PFSK-1 (cell line): ENCODE data around the gene S100A14.

Source experiments
- FOXP2 ChIP-seq: optimal IDR thresholded peaks from 2 replicates; pipeline ENCODE3; 2011; ENCODE audit warnings: borderline replicate concordance, control low read depth, inconsistent platforms; ENCODE audit not compliant: insufficient read depth; ENCODE audit errors: extremely low read length, extremely low read depth
- POLR2AphosphoS5 ChIP-seq: IDR thresholded peaks from 2 replicates; pipeline ENCODE4 v1.6.1; 2012; ENCODE audit warnings: low read depth, mild to moderate bottlenecking, control low read depth, low read length, moderate library complexity
- REST ChIP-seq, 2 experiments: IDR thresholded peaks; 2 replicates each; pipeline versions ENCODE4 v1.6.1 to v1.8.0; 2011 to 2012; ENCODE audit warnings: low read depth in 2 of 2, low read length in 2 of 2, control low read depth in 1 of 2, inconsistent platforms in 1 of 2, mild to moderate bottlenecking in 1 of 2, moderate library complexity in 1 of 2; ENCODE audit not compliant: insufficient read depth in 1 of 2
- SIN3A ChIP-seq: IDR thresholded peaks from 2 replicates; pipeline ENCODE4 v1.6.1; 2012; ENCODE audit warnings: mild to moderate bottlenecking, low read length, moderate library complexity, borderline replicate concordance; ENCODE audit not compliant: insufficient read depth
- TAF1 ChIP-seq: IDR thresholded peaks from 2 replicates; pipeline ENCODE4 v1.6.1; 2012; ENCODE audit warnings: low read length, control low read depth, borderline replicate concordance; ENCODE audit not compliant: insufficient read depth

Gene S100A14

GRCh38 chr1:153611356-153611755 lies 4.8 kb downstream of the S100A14 start:
- no peak for TF ChIP-seq SIN3A
- no peak for TF ChIP-seq POLR2AphosphoS5

GRCh38 chr1:153610811-153611301 lies 5.3 kb downstream of the S100A14 start:
- no peak for TF ChIP-seq TAF1
- TF ChIP-seq FOXP2 = no peak
- no peak for TF ChIP-seq REST (IDR thresholded peaks at IDR 0.05; ENCODE audit: insufficient read depth in 1 of 2, low read depth in 2 of 2, low read length in 2 of 2)
- no peak for TF ChIP-seq SIN3A
- TF ChIP-seq POLR2AphosphoS5 = no peak

- TF ChIP-seq SIN3A (no peak), POLR2AphosphoS5 (no peak), REST (IDR thresholded peaks at IDR 0.05; ENCODE audit: insufficient read depth in 1 of 2, low read depth in 2 of 2, low read length in 2 of 2) (no peak), TAF1 (no peak), FOXP2 (no peak)
Measured at GRCh38 chr1:153610334-153610733, 5.8 kb downstream of the S100A14 start.

GRCh38 chr1:153609585-153609907 lies 6.6 kb downstream of the S100A14 start:
- TF ChIP-seq TAF1 (no peak), POLR2AphosphoS5 (no peak), FOXP2 (no peak), REST (IDR thresholded peaks at IDR 0.05; ENCODE audit: insufficient read depth in 1 of 2, low read depth in 2 of 2, low read length in 2 of 2) (no peak), SIN3A (no peak)

GRCh38 chr1:153608742-153609584 lies 7.2 kb downstream of the S100A14 start:
- no peak; the same call in 1 of the 2 replicates for TF ChIP-seq TAF1
- peak; percentile 64; the same call in 1 of the 2 replicates for TF ChIP-seq SIN3A
- TF ChIP-seq POLR2AphosphoS5 = peak; percentile 72
- peak in 1 of 2 experiments; percentile 64; a peak in 1 of 4 replicates for TF ChIP-seq REST (IDR thresholded peaks at IDR 0.05; ENCODE audit: insufficient read depth in 1 of 2, low read depth in 2 of 2, low read length in 2 of 2)
